SHP77 (cell line): ENCODE measurements around the gene KDM2B.

Experiments
- DNase-seq, 2 experiments: peaks; one replicate each; lab custom pipeline; 2025; lab: John Stamatoyannopoulos, UW

KDM2B gene

GRCh38 chr12:121561009-121561395 is 19.8 kb downstream of the KDM2B start:
- DNase-seq, result no peak

- DNase-seq, result no peak
These were observed 20.3 kb downstream of the KDM2B start for GRCh38 chr12:121560392-121561008.

GRCh38 chr12:121558956-121559355 is 21.9 kb downstream of the KDM2B start:
- no peak for DNase-seq

- DNase-seq, result no peak
These were observed 29.7 kb downstream of the KDM2B start for GRCh38 chr12:121550974-121551634.

GRCh38 chr12:121549075-121549474 is 31.7 kb downstream of the KDM2B start:
- DNase-seq, result no peak

GRCh38 chr12:121545480-121545879 is 35.3 kb downstream of the KDM2B start:
- no peak for DNase-seq

GRCh38 chr12:121543786-121544185 is 37.0 kb downstream of the KDM2B start:
- DNase-seq, result no peak

- no peak for DNase-seq
These were observed 40.9 kb downstream of the KDM2B start for GRCh38 chr12:121539908-121540307.

- no peak for DNase-seq
These were observed 42.1 kb downstream of the KDM2B start for GRCh38 chr12:121538699-121539061.

GRCh38 chr12:121537814-121538698 is 42.8 kb downstream of the KDM2B start:
- no peak for DNase-seq

- DNase-seq, result no peak
These were observed 43.7 kb downstream of the KDM2B start for GRCh38 chr12:121536899-121537813.

- DNase-seq, result no peak
These were observed 44.5 kb downstream of the KDM2B start for GRCh38 chr12:121536054-121536898.

- DNase-seq, result no peak
These were observed 45.4 kb downstream of the KDM2B start for GRCh38 chr12:121535150-121536053.

GRCh38 chr12:121534495-121535148 is 46.2 kb downstream of the KDM2B start:
- DNase-seq, result no peak

GRCh38 chr12:121533394-121534090 is 47.3 kb downstream of the KDM2B start:
- DNase-seq, result no peak

- no peak for DNase-seq
These were observed 48.1 kb downstream of the KDM2B start for GRCh38 chr12:121532503-121533393.

- no peak for DNase-seq
These were observed 49.5 kb downstream of the KDM2B start for GRCh38 chr12:121531356-121531750.
